Astrocyte (in vitro differentiated cells and primary cell): ENCODE results near the gene DOCK10. TPM values are rescaled to one million over a fixed set of nuclear protein-coding genes. Genes with fewer than 3 reads are reported as not detected.

Experiments
- DNase-seq: peaks from one replicate; pipeline ENCODE4 v3.0.0-alpha.2; 2010; ENCODE audit warnings: low read depth
- FAIRE-seq: peaks from 2 replicates; lab custom pipeline; 2011; peaks lifted over from hg19 to GRCh38; lab: Jason Lieb, UNC
- H2AFZ ChIP-seq: 2 replicates; pipeline ENCODE4 v1.6.0; 2012; ENCODE audit warnings: low read depth, low read length, inconsistent platforms
- H3K27ac ChIP-seq: 2 replicates; pipeline ENCODE4 v1.5.1; 2011; ENCODE audit warnings: low read depth, low read length, inconsistent platforms
- H3K27me3 ChIP-seq: 2 replicates; pipeline ENCODE4 v1.6.0; 2011; ENCODE audit warnings: low read length, inconsistent platforms; ENCODE audit not compliant: insufficient read depth
- H3K36me3 ChIP-seq: 2 replicates; pipeline ENCODE4 v1.5.1; 2011; ENCODE audit warnings: low read length, inconsistent platforms; ENCODE audit not compliant: insufficient read depth
- H3K4me1 ChIP-seq: 2 replicates; pipeline ENCODE4 v1.5.1; 2011; ENCODE audit warnings: low read length, inconsistent platforms; ENCODE audit not compliant: insufficient read depth
- H3K4me2 ChIP-seq: 2 replicates; pipeline ENCODE4 v1.6.0; 2012; ENCODE audit warnings: low read length, inconsistent platforms
- H3K4me3 ChIP-seq: 2 replicates; pipeline ENCODE4 v1.5.1; 2011; ENCODE audit warnings: low read depth, mild to moderate bottlenecking, low read length, inconsistent platforms; ENCODE audit not compliant: insufficient read depth
- H3K79me2 ChIP-seq: 2 replicates; pipeline ENCODE4 v1.6.0; 2012; ENCODE audit warnings: mild to moderate bottlenecking, low read length, inconsistent platforms; ENCODE audit not compliant: insufficient read depth
- H3K9ac ChIP-seq: 2 replicates; pipeline ENCODE4 v1.6.0; 2012; ENCODE audit warnings: mild to moderate bottlenecking, low read length, inconsistent platforms
- H3K9me3 ChIP-seq: 2 replicates; pipeline ENCODE4 v1.5.1; 2012; ENCODE audit warnings: low read depth, mild to moderate bottlenecking, low read length, inconsistent platforms; ENCODE audit not compliant: insufficient read depth
- H4K20me1 ChIP-seq: 2 replicates; pipeline ENCODE4 v1.6.0; 2012; ENCODE audit warnings: low read length, inconsistent platforms; ENCODE audit not compliant: insufficient read depth
- H3K27ac Mint-ChIP-seq: one replicate; pipeline ENCODE4 v1.8.0; 2021; ENCODE audit warnings: mild to moderate bottlenecking, mixed read lengths; ENCODE audit not compliant: unreplicated experiment
- H3K27me3 Mint-ChIP-seq: one replicate; pipeline ENCODE4 v1.8.0; 2021; ENCODE audit warnings: low read depth, mixed read lengths; ENCODE audit not compliant: unreplicated experiment
- H3K36me3 Mint-ChIP-seq: one replicate; pipeline ENCODE4 v1.8.0; 2021; ENCODE audit warnings: low read depth, mixed read lengths; ENCODE audit not compliant: unreplicated experiment
- H3K4me1 Mint-ChIP-seq: one replicate; pipeline ENCODE4 v1.8.0; 2021; ENCODE audit warnings: low read depth, mixed read lengths; ENCODE audit not compliant: unreplicated experiment
- H3K4me3 Mint-ChIP-seq: one replicate; pipeline ENCODE4 v1.8.0; 2021; ENCODE audit warnings: mild to moderate bottlenecking, moderate library complexity, mixed read lengths; ENCODE audit not compliant: unreplicated experiment
- H3K9me3 Mint-ChIP-seq: one replicate; pipeline ENCODE4 v1.8.0; 2021; ENCODE audit warnings: mild to moderate bottlenecking, mixed read lengths; ENCODE audit not compliant: unreplicated experiment
- CTCF ChIP-seq: IDR thresholded peaks from 2 replicates; pipeline ENCODE4 v1.5.1; 2011; ENCODE audit warnings: low read depth, mild to moderate bottlenecking, inconsistent platforms, low read length, moderate library complexity; ENCODE audit not compliant: insufficient read depth
- EZH2 ChIP-seq: IDR thresholded peaks from 2 replicates; pipeline ENCODE4 v1.6.1; 2012; ENCODE audit warnings: mild to moderate bottlenecking, low read length, inconsistent platforms; ENCODE audit not compliant: insufficient read depth
- total RNA-seq: library from RNA; stranded (reverse); gene quantifications from 2 replicates; pipeline ENCODE4 v1.2.1, GENCODE V29; 2021

DOCK10 gene
- total RNA-seq, 1 donor from 2014 or later: 7.7 TPM

DNA sequence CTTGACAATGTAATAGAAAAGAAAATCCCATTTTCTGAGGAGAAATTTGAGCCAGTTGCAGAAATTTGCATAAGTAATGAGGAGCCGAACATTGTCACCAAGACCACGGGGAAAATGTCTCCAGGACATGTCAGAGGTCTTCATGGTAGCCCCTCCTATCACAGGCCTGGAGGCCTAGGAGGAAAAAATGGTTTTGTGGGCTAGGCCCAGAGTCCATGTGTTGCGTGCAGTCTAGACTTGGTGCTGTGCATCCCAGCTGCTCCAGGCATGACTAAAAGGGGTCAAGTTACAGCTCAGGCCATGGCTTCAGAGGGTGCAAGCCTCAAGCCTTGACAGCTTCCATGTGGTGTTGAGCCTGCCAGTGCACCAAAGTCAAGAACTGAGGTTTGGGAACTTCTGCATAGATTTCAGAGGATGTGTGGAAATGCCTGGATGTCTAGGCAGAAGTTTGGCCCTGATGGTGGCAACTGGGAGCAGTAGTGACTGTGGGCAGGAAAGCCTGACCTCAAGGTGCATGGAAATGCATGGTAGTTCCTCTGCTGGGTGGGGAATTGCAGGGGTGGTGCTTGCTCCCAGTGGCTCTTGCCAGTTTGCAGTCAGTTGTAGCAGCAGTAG, 284.2 kb downstream of the DOCK10 start:
- no peak overlapping the region for H3K9ac ChIP-seq
- DNase-seq (no peak), FAIRE-seq (no peak)
- H3K4me1 ChIP-seq: no peaks in the 10 kb centered on the region
- Mint-ChIP-seq H3K27me3 (no peaks in the 10 kb centered on the region), H3K9me3 (peaks cover 19% of the 10 kb centered on the region), H3K4me3 (no peak overlapping the region), H3K4me1 (no peaks in the 10 kb centered on the region), H3K36me3 (peaks cover 4% of the 10 kb centered on the region), H3K27ac (no peak overlapping the region)
- H3K4me2 ChIP-seq: no peak overlapping the region
- H3K79me2 ChIP-seq: no peaks in the 10 kb centered on the region
- H3K36me3 ChIP-seq: peaks cover 18% of the 10 kb centered on the region
- no peaks in the 10 kb centered on the region for H4K20me1 ChIP-seq
- H3K27me3 ChIP-seq: no peaks in the 10 kb centered on the region
- peaks cover 12% of the 10 kb centered on the region for H3K9me3 ChIP-seq
- TF ChIP-seq EZH2 (no peak), CTCF (no peak)
- H3K27ac ChIP-seq: no peak overlapping the region
- H3K4me3 ChIP-seq: no peak overlapping the region
- H2AFZ ChIP-seq: no peak overlapping the region

- no peak overlapping the region for H3K9ac ChIP-seq
- no peaks in the 10 kb centered on the region for H3K4me1 ChIP-seq
- H3K4me3 ChIP-seq: no peak overlapping the region
- peaks cover 8% of the 10 kb centered on the region for H3K36me3 ChIP-seq
- no peaks in the 10 kb centered on the region for H3K27me3 Mint-ChIP-seq
- H3K9me3 Mint-ChIP-seq: peaks cover 17% of the 10 kb centered on the region
- DNase-seq (peak; percentile 48), FAIRE-seq (no peak)
- H3K36me3 Mint-ChIP-seq: peaks cover 3% of the 10 kb centered on the region
- TF ChIP-seq EZH2 (no peak), CTCF (no peak)
- no peaks in the 10 kb centered on the region for H4K20me1 ChIP-seq
- no peak overlapping the region for H2AFZ ChIP-seq
- H3K27ac ChIP-seq: no peak overlapping the region
- no peaks in the 10 kb centered on the region for H3K27me3 ChIP-seq
- no peak overlapping the region for H3K4me3 Mint-ChIP-seq
- peaks cover 12% of the 10 kb centered on the region for H3K9me3 ChIP-seq
- no peaks in the 10 kb centered on the region for H3K79me2 ChIP-seq
- no peaks in the 10 kb centered on the region for H3K4me1 Mint-ChIP-seq
- H3K27ac Mint-ChIP-seq: no peak overlapping the region
- no peak overlapping the region for H3K4me2 ChIP-seq
Measured at GRCh38 chr2:224753743-224754540, 288.3 kb downstream of the DOCK10 start.
